Measurements from ENCODE around the gene PRDM7. TPM values are rescaled to one million over a fixed set of nuclear protein-coding genes. Genes with fewer than 3 reads are reported as not detected.
"Not testable (repeated sequence)": the region's sequence is repeated elsewhere in the genome, so short reads cannot be mapped to it uniquely, and the experiment has no call there.

Gene PRDM7
- total and polyA plus RNA-seq, 2 donors (not counting 1 experiment from before 2014, with no cell fraction given) = not detected

GRCh38 chr16:90101332-90101731, 24.2 kb upstream of the PRDM7 start:
- H3K4me1 Mint-ChIP-seq; H3K79me2 ChIP-seq (ENCODE audit: control insufficient read depth, insufficient read depth, low read length); H3K9ac ChIP-seq (ENCODE audit: low read length); H3K27me3 ChIP-seq (replicated peaks in 1 of 4; ENCODE audit: control extremely low read depth in 1 of 4, control insufficient read depth in 3 of 4, insufficient read depth in 4 of 4, low read length in 3 of 4); intact Hi-C loops (cut with micrococcal nuclease); H3K27me3 Mint-ChIP-seq; H3K27ac ChIP-seq (ENCODE audit: low read length in 2 of 2); H3K4me3 ChIP-seq (ENCODE audit: control extremely low read depth in 1 of 5, extremely low read depth in 1 of 5, insufficient read depth in 1 of 5, low read depth in 2 of 5, low read length in 4 of 5); POLR2A ChIA-PET; ATAC-seq (ENCODE audit: low read depth); H3K9me3 Mint-ChIP-seq (ENCODE audit: insufficient read depth); DNase-seq; H3K27ac Mint-ChIP-seq; H3K36me3 ChIP-seq (replicated peaks in 1 of 2; ENCODE audit: control extremely low read depth in 1 of 2, control insufficient read depth in 1 of 2, extremely low read depth in 1 of 2, insufficient read depth in 2 of 2, low read length in 1 of 2); H3K9me3 ChIP-seq (ENCODE audit: control extremely low read depth in 1 of 3, control insufficient read depth in 2 of 3, insufficient read depth in 1 of 3, low read length in 2 of 3); CTCF ChIA-PET; H2AFZ ChIP-seq (ENCODE audit: insufficient read depth, low read depth, low read length, poor library complexity, severe bottlenecking); H3K4me2 ChIP-seq (replicated peaks; ENCODE audit: low read depth, low read length, poor library complexity, severe bottlenecking); H3K4me1 ChIP-seq (ENCODE audit: control insufficient read depth in 2 of 2, insufficient read depth in 2 of 2, low read length in 2 of 2); H4K20me1 ChIP-seq (ENCODE audit: control insufficient read depth, insufficient read depth, low read length, poor library complexity, severe bottlenecking); H3K4me3 Mint-ChIP-seq: not testable (repeated sequence)
- 87% methylated on average over 5 of the region's 11 CpGs for WGBS (ENCODE audit: insufficient coverage)

DNA sequence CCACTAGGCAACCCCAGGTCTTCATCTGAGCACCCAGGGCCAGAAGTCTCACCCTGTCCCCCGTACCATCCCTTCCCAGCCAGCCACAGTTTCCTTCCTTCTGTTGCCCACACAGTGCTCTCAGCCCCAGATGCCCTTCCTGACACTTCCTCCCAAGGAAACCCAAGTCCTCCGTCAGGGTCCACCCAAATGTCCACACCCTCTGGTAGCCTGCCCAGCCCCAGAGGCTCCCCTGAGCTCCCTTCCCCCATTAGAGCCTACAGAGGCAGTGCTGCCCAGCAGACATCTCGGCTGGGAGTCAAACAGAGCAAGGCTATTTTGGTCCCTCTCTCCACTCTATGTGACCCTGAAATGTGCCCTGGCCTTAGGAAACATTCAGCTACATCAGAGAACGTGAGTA, 23.7 kb upstream of the PRDM7 start:
- H3K4me3 Mint-ChIP-seq; H3K9me3 Mint-ChIP-seq (ENCODE audit: insufficient read depth); H3K4me1 Mint-ChIP-seq; H2AFZ ChIP-seq (ENCODE audit: insufficient read depth, low read depth, low read length, poor library complexity, severe bottlenecking); H3K36me3 ChIP-seq (replicated peaks in 1 of 2; ENCODE audit: control extremely low read depth in 1 of 2, control insufficient read depth in 1 of 2, extremely low read depth in 1 of 2, insufficient read depth in 2 of 2, low read length in 1 of 2); H3K27ac Mint-ChIP-seq; H4K20me1 ChIP-seq (ENCODE audit: control insufficient read depth, insufficient read depth, low read length, poor library complexity, severe bottlenecking); H3K27ac ChIP-seq (ENCODE audit: low read length in 2 of 2); DNase-seq; H3K4me1 ChIP-seq (ENCODE audit: control insufficient read depth in 2 of 2, insufficient read depth in 2 of 2, low read length in 2 of 2); H3K4me3 ChIP-seq (ENCODE audit: control extremely low read depth in 1 of 5, extremely low read depth in 1 of 5, insufficient read depth in 1 of 5, low read depth in 2 of 5, low read length in 4 of 5); ATAC-seq (ENCODE audit: low read depth); CTCF ChIA-PET; POLR2A ChIA-PET; H3K9me3 ChIP-seq (ENCODE audit: control extremely low read depth in 1 of 3, control insufficient read depth in 2 of 3, insufficient read depth in 1 of 3, low read length in 2 of 3); H3K27me3 ChIP-seq (replicated peaks in 1 of 4; ENCODE audit: control extremely low read depth in 1 of 4, control insufficient read depth in 3 of 4, insufficient read depth in 4 of 4, low read length in 3 of 4); H3K27me3 Mint-ChIP-seq; H3K4me2 ChIP-seq (replicated peaks; ENCODE audit: low read depth, low read length, poor library complexity, severe bottlenecking); H3K79me2 ChIP-seq (ENCODE audit: control insufficient read depth, insufficient read depth, low read length); H3K9ac ChIP-seq (ENCODE audit: low read length); intact Hi-C loops (cut with micrococcal nuclease): not testable (repeated sequence)
- no CpG with 5 or more reads among the region's 4 CpGs for WGBS (ENCODE audit: insufficient coverage)

- H3K9me3 Mint-ChIP-seq (ENCODE audit: insufficient read depth); H3K4me3 Mint-ChIP-seq; H3K27ac Mint-ChIP-seq; H3K4me1 Mint-ChIP-seq; intact Hi-C loops (cut with micrococcal nuclease); H3K4me1 ChIP-seq (ENCODE audit: control insufficient read depth in 2 of 2, insufficient read depth in 2 of 2, low read length in 2 of 2); POLR2A ChIA-PET; H3K4me3 ChIP-seq (ENCODE audit: control extremely low read depth in 1 of 5, extremely low read depth in 1 of 5, insufficient read depth in 1 of 5, low read depth in 2 of 5, low read length in 4 of 5); H3K27me3 ChIP-seq (replicated peaks in 1 of 4; ENCODE audit: control extremely low read depth in 1 of 4, control insufficient read depth in 3 of 4, insufficient read depth in 4 of 4, low read length in 3 of 4); H3K9me3 ChIP-seq (ENCODE audit: control extremely low read depth in 1 of 3, control insufficient read depth in 2 of 3, insufficient read depth in 1 of 3, low read length in 2 of 3); CTCF ChIA-PET; DNase-seq; H3K27me3 Mint-ChIP-seq; H3K36me3 ChIP-seq (replicated peaks in 1 of 2; ENCODE audit: control extremely low read depth in 1 of 2, control insufficient read depth in 1 of 2, extremely low read depth in 1 of 2, insufficient read depth in 2 of 2, low read length in 1 of 2); H2AFZ ChIP-seq (ENCODE audit: insufficient read depth, low read depth, low read length, poor library complexity, severe bottlenecking); H3K27ac ChIP-seq (ENCODE audit: low read length in 2 of 2); H3K9ac ChIP-seq (ENCODE audit: low read length); H3K79me2 ChIP-seq (ENCODE audit: control insufficient read depth, insufficient read depth, low read length); H4K20me1 ChIP-seq (ENCODE audit: control insufficient read depth, insufficient read depth, low read length, poor library complexity, severe bottlenecking); ATAC-seq (ENCODE audit: low read depth); H3K4me2 ChIP-seq (replicated peaks; ENCODE audit: low read depth, low read length, poor library complexity, severe bottlenecking): not testable (repeated sequence)
- 51% methylated on average over 2 of the region's 5 CpGs for WGBS (ENCODE audit: insufficient coverage)
Observed at GRCh38 chr16:90100229-90100628, 23.1 kb upstream of the PRDM7 start.

- H3K36me3 ChIP-seq (replicated peaks in 1 of 2; ENCODE audit: control extremely low read depth in 1 of 2, control insufficient read depth in 1 of 2, extremely low read depth in 1 of 2, insufficient read depth in 2 of 2, low read length in 1 of 2); POLR2A ChIA-PET; H2AFZ ChIP-seq (ENCODE audit: insufficient read depth, low read depth, low read length, poor library complexity, severe bottlenecking); H4K20me1 ChIP-seq (ENCODE audit: control insufficient read depth, insufficient read depth, low read length, poor library complexity, severe bottlenecking); H3K9me3 Mint-ChIP-seq (ENCODE audit: insufficient read depth); DNase-seq; H3K4me1 Mint-ChIP-seq; CTCF ChIA-PET; intact Hi-C loops (cut with micrococcal nuclease); H3K27me3 ChIP-seq (replicated peaks in 1 of 4; ENCODE audit: control extremely low read depth in 1 of 4, control insufficient read depth in 3 of 4, insufficient read depth in 4 of 4, low read length in 3 of 4); H3K4me3 ChIP-seq (ENCODE audit: control extremely low read depth in 1 of 5, extremely low read depth in 1 of 5, insufficient read depth in 1 of 5, low read depth in 2 of 5, low read length in 4 of 5); H3K27ac Mint-ChIP-seq; H3K4me3 Mint-ChIP-seq; H3K9me3 ChIP-seq (ENCODE audit: control extremely low read depth in 1 of 3, control insufficient read depth in 2 of 3, insufficient read depth in 1 of 3, low read length in 2 of 3); ATAC-seq (ENCODE audit: low read depth); H3K27ac ChIP-seq (ENCODE audit: low read length in 2 of 2); H3K27me3 Mint-ChIP-seq; H3K79me2 ChIP-seq (ENCODE audit: control insufficient read depth, insufficient read depth, low read length); H3K4me2 ChIP-seq (replicated peaks; ENCODE audit: low read depth, low read length, poor library complexity, severe bottlenecking); H3K4me1 ChIP-seq (ENCODE audit: control insufficient read depth in 2 of 2, insufficient read depth in 2 of 2, low read length in 2 of 2); H3K9ac ChIP-seq (ENCODE audit: low read length): not testable (repeated sequence)
- no CpG with 5 or more reads among the region's 5 CpGs for WGBS (ENCODE audit: insufficient coverage)
Observed at GRCh38 chr16:90098936-90099335, 21.8 kb upstream of the PRDM7 start.

Data from B cell (primary cell).